PC-9 (cell line): ENCODE data around the gene CEP350.

Experiments used
- CTCF ChIP-seq: fragments of 200-600 bp; sonication (generic); conservative IDR thresholded peaks from 2 replicates; pipeline ENCODE4 v1.6.1; 2017; ENCODE audit warnings: mixed run types, antibody characterized with exemption, mild to moderate bottlenecking, moderate library complexity
- EZH2 ChIP-seq: fragments of 200-600 bp; sonication (generic); IDR thresholded peaks from 2 replicates; pipeline ENCODE4 v1.8.0; 2017; ENCODE audit warnings: antibody characterized with exemption, low read depth

GRCh38 chr1:179990847-179991246 is 36.2 kb downstream of the CEP350 start:
- TF ChIP-seq EZH2: no peak
- TF ChIP-seq CTCF: no peak
